GM10847 (cell line): Measurements from ENCODE around the gene SMOC1.

Experiments
- POLR2A ChIP-seq: IDR thresholded peaks from 2 replicates; pipeline ENCODE4 v1.6.1; 2011; ENCODE audit not compliant: insufficient read length; ENCODE audit errors: extremely low read depth

SMOC1 gene

DNA sequence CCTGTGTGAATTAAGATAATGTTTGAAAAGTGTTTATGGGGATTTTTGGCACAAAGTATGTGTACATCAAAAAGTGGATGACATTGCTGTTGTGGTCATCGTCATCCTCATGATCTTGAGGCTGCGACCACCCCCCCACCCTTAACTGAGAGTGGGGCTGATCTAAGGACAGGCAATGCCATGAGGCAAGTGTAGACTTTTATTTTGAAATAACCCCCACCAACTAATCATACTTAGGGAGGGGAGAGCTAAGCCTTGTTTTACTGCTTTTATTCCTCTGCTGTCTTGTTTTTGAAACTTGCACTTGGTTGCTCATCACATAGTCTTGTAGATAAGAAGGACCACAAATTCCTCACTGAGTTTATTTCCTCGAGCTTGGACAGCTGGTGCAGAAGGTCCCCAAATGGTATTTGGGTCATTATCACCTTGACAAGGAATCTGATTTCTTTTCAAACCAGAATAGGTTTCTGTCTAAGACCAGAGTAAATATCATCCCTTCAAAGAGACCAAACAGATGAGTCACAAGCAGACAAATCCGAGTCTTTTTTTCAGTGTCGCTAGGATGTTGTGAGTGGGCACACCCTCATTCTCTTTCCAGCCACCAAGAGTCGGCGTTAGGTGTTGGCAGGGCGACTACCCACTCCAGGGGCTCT is 23.9 kb upstream of the SMOC1 start:
- no peak for TF ChIP-seq POLR2A

DNA sequence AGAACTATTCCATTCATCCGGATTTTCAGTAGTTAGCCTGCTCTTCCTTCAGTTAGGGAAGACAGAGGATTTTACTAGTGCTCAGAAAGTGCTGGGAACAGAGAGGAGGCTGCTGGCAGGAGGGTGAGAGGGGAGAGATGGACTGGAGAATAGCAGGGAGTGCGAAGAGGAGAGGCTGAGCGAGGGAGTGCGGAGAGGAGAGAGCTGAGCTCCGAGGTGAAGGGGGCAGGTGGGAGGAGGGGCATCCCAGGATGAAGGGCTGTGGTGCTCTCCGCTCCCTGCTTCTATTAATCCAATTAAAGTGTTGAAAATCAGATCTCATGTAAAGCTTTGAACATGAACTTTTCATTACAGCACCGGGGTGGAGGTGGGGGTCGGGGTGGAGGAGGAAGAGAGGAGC is 20.4 kb upstream of the SMOC1 start:
- no peak for TF ChIP-seq POLR2A

DNA sequence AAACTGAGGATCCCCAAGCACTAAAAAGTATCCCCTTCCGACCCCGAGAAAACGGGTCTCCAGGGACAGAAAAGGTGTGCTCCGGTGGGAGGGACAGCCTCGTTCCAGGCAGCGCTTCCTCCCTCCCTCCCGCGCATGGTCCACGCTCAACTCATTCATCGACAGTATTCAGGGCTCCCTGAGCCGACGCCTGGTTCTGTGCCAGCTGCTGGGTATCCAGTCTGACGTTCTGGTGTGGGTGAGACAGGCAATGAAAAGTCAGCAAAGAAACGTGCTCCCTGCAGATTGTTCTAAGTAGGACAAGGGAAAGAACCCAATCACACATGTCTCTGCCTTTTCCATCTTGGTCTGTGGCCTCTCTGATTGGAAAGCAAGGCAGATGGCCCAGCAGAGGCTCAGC is 19.6 kb upstream of the SMOC1 start:
- TF ChIP-seq POLR2A = no peak

DNA sequence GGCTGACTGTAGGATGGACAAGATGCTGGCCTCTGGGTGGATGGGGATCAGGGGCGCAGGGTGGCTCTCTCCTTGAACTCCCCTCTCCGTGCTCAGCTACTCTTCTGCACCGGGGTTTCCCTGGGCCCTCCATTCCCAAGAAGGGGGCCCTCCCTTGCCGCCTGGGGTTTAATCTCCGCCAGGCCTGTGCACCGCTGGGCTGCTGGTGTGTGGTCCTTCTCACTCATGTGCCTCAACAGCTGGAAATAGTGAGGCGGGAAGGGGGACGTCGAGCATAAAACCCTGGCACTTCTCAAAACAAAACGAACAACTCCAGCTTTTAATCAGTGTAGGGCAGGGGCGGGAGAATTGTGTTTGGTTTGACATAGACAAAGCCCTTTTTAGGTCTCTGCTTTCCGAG is 19.0 kb upstream of the SMOC1 start:
- TF ChIP-seq POLR2A = no peak

DNA sequence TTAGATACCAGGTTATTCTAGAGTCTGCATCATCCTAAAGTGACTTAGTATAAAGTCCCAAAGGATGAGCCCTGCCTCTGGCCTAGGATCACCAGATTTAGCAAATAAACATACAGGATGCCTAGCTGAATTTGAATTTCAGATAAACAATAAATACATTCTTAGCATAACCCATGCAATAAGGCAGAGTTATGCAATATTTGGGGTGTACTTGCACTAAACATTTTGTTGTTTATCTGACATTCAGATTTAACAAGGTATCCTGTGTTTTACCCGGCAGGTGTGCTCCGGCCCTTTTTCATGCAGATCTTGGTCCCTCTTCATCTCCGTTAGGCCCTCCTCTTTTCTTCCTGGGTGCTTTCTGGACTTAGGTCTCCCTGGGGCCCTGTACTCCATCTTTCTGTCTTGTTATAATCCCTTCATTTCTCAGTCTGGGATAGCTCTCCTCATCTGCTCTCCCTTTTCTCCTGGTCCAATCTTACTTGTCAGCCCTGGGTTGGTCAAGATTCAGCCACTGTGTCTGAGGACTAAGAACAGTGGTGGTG is 18.1 kb upstream of the SMOC1 start:
- TF ChIP-seq POLR2A = no peak

DNA sequence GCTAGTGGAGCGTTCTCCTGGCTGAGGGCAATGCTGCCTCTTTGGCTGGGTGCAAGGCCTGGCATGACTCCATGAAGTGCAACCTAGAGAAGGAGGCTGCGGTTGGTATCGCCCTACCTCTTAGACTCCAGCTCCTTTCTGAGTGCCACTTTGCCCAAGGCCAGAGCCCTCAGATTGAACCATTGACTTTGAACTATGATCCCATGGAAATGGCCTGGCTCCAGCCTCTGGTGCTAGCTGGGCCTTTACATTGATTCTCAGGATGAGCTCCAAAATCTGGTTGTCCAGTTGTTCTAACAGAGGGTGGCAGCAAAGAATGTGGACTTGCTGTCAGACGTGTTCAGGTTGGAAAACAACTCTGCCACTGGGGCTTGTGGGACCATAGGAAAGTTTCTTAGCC is 16.1 kb upstream of the SMOC1 start:
- no peak for TF ChIP-seq POLR2A

DNA sequence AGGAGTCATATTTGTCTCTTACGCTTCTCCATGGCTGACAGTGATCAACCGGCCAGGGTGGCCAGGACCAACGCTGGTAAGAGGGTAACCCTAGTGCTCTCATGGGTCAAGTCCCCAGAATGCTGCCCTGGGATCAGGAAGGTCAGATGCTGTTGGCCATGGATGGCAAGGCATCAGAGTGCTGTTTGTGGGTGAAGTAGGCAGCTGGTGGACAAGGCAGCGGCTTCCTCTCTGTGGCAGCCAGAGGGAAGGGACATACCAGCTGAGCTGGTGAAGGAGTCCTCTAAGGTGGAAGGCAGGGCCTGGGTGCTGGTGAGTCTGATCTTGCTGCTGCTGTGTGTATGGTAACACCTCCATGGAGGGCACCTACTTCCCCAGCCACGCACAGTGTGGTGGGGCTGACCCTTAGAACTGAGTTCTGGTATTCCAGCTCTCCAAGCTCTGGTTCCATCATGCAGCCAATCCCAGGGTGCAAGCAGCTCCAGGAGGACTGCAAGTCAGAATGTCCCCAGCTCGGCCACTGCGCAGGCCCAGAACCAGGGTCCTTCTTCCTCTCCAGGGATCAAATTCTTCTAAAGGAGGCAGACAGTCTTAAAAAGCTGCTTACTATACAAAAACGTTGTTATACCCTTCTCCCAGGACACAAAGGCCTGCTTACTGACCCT is 13.4 kb upstream of the SMOC1 start:
- TF ChIP-seq POLR2A = no peak

DNA sequence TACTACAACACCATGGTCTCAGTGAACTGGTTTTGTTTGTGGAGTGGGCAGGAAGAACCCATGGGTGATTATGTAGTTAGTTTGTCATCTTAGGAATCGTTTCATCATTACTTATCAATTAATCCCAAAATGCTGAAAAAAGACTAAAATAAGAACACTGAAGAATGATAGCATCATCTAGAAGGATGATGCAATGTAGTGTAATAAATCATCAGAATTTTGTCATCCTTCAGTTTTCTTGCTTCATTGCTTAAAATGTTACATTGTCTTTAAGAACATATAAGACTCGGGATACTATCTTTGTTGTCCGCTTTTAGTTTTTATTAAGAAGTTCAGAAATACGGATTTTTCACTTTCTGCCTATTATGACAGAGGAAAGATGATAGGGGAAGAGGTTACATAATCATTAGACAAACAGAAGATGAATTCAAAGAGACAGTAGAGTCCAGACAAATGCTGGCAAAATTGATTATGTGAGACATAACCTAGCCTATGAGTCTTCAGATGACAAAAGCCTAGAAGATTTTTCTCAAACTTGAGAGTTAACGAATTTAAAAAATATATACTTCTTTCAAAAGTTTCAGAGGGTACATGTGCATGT is 10.8 kb upstream of the SMOC1 start:
- TF ChIP-seq POLR2A = no peak

DNA sequence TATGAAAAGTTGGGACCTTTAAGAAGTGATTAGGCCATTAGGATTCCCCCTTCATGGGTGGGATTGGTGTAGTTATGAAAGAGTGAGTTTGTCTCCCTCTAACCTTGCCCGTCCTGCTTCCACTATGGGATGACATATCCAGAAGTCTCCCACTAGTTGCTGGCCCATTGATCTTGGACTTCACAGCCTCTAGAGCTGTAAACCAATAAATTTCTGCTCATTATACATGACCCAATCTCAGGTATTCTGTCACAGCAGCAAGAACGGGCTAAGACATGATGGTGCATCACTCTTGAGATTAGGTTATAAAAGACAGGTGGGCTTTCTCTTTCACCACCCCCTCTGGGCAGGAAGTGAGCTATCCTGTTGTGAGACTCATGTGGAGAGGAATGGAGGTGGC is 8.6 kb upstream of the SMOC1 start:
- TF ChIP-seq POLR2A = no peak

DNA sequence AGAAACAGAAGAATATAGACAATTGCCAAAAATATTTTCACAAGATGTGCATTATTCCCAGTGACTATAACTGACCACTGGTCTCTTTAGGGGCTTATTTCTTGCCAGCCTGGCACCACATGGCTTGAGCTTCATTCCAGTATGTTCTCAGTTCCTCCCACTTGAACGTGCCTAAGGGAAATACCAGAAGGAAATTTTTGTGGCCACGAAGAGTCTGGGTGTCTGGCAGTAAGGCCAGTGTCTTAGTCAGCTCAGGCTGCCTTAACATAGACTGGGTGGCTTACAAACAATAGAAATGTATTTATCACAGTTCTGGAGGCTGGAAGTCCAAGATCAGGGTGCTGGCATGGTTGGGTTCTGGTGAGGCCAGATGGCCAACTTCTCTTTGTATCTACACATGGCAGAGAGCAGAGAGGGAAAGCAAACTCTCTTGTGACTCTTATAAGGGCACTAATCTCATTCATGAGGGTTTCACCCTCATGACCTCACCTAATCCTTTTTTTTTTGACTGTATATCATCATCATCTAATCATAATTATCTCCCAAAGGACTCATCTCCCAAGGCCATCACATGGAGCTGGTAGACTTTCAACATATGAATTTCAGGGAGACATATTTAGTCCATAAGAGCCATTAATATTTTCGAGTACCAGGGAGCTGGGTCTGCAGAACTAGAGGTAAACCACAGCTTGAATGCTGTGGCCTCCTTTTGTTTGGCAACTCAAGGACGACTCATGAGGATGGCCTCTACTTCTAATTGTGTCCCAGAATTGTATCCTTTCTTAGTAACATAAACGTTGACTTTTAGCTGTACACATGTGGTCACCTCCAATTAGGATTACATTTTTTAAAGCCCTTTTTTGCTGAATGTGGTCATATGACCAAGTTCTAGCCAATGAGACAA is 5.1 kb upstream of the SMOC1 start:
- TF ChIP-seq POLR2A = no peak

DNA sequence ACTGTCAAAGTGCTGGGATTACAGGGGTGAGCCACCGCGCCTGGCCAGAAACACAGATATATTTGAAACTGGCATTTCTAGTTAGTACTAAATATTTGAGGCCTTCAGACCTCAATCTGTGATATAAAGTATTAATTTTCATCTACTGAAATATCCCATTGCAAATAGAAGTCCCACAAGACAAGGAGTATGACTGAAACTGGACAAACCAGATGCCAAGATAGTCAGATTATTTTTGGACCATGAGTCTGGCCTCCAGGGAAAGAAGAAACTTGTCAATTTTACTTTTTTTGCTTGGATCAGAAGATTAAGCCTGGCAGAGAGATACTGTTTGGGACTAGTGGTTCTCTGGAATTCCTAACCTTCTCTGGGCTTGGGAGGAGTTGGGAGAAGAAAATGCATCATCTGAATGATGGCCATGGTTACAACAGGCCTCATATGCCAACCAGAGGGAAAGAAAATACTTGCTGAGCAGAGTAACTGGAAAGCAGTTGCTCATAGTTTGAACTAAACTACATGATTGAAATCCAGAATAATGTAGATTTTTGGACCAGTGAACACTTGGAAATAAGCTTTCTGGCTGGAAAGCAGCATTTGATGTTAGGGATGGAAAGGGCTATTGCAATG is 2.9 kb upstream of the SMOC1 start:
- TF ChIP-seq POLR2A = no peak

DNA sequence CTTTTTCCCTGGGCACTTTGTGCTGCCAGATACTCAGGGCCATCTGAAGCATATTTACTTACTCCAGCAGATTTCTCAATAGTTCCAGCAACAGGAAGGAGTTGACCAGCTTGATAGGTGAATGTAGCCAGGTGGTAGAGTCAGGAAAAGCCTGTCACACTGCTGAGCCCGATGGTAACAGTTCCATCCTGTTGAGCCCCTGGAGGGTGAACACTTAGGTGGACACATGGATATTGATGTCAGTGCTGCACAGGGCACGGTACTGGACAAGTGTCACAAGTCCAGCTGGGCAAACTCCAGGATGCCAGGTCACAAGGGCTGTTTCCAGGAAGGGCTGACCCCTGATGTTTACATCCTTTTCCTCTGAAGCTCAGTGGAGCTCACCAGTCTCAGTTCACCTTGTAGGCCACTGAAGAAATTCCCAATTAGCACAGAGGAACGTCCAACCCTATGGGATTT is 2.3 kb upstream of the SMOC1 start:
- no peak for TF ChIP-seq POLR2A

DNA sequence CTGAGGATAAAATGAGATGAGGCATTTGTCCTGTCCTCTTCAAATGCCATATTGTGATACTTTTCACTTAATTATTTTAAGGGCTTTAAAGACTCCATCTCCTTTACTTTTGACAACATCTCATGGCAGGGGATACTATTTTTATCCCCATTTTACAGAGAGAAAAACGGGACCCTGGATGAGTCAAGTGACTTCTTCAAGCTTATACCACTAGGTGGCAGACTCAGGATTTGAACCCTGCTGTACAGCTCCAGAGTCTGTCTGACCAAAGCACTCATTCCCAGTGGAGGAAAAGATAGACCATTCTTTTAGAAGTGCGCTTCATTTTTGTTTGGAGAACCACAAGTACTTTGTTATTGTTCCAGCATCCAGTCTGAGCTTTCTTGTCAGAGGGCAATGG is 1.7 kb upstream of the SMOC1 start:
- TF ChIP-seq POLR2A = no peak

DNA sequence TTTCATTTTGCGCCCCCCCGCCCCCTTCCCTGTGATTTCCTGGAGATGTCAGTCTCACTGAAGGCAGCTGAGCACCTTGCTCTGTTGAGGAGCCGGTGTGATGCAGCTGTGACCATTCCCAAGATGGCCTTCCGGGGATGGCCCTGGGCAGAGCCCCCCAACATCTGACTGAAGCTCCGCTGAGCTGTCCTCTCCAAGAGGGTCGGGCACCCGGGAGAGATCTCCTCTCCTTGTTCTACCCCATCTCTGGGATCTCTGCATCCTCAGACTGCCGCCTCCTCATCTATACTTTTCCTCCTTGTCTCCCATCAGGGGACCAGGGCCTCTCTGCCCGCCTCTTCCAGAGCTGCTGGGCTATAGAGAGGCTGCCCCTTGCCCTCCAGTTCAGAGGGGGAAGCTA is 965 bp upstream of the SMOC1 start:
- TF ChIP-seq POLR2A = no peak

DNA sequence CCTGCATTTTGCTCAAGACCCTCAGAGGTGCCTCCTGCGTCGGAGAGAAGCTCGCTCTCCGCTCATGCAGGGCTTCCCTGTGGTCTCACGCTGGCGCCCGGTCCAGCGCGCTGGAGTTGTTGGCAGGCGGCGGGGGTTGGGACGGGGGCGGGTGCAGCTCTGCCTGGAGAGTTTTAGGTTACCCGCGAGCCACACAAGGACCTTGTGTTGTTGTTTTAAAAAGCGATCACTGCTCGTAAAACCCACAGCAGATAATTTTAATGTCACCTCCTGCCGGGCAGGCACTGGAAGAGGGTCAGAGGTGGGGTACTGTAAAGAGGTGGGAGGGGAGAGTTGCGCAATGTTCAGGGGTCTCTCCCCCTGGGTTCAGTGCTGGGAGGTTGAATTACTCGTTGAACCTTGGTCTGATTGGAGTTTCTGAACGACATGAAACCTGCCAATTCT is 850 bp downstream of the SMOC1 start:
- TF ChIP-seq POLR2A = no peak
